NCI-H146 treated with DMSO at 0.1 percent for 48 hours (cell line): ENCODE results near the gene ORM2.
"Not testable (repeated sequence)": the region's sequence is repeated elsewhere in the genome, so short reads cannot be mapped to it uniquely, and the experiment has no call there.

ENCODE experiments used
- DNase-seq: peaks from one replicate; lab custom pipeline; 2025; ENCODE audit not compliant: unreplicated experiment; lab: John Stamatoyannopoulos, UW

ORM2 gene

DNA sequence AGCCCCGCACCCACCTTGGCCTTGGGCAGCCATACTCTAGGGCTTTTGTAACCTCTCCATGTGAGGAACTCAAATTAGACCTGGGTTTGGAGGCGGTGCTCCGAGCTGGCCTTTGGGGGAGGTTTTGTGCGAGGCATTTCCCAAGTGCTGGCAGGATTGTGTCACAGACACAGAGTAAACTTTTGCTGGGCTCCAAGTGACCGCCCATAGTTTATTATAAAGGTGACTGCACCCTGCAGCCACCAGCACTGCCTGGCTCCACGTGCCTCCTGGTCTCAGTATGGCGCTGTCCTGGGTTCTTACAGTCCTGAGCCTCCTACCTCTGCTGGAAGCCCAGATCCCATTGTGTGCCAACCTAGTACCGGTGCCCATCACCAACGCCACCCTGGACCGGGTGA is at the start of gene ORM2:
TSS of gene ORM2 (plus strand) at position 245 of the 398 bp plus-strand sequence. CDS start at position 281, 36 bp downstream.
- not testable (repeated sequence) for DNase-seq

DNA sequence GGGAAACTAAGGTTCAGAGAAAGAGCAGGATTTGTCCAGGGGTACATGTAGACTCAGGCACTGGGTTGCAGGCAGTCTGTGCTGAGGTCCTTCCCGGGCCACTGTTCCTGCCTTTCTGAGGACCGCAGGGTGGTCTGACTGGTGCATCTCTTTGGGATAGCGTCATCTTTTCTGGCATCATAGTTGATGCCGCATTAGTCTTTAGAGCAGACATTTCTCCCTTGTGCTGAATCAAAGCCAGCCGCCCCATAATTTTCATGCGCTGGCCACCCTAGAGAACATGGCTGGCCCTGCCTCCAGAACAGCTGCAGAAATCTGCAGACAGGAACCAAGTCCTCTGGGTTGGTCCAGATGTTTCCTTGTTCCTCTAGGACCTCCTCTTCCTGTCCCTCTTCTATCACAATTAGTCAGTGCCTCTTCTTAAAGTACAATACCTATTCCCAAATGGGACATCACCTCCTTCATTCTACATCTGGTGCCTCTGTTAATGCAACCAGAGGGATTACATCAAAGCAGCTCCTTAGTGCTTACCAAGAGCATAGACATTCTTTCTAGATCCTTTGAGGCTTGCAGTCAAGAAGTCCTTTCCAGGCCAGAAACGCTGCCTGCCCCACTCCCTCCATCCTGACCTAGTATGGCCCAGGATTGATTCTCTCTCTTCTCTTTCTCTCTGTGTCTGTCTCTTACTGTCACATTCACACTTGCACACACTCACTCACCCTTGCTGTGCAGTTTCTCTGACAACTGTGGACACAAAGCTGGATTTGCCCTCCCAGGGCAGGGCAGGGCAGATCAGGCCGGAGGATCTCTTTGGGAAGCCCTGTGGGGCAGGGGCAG is 48.8 kb upstream of the ORM2 start:
- no peak for DNase-seq

DNA sequence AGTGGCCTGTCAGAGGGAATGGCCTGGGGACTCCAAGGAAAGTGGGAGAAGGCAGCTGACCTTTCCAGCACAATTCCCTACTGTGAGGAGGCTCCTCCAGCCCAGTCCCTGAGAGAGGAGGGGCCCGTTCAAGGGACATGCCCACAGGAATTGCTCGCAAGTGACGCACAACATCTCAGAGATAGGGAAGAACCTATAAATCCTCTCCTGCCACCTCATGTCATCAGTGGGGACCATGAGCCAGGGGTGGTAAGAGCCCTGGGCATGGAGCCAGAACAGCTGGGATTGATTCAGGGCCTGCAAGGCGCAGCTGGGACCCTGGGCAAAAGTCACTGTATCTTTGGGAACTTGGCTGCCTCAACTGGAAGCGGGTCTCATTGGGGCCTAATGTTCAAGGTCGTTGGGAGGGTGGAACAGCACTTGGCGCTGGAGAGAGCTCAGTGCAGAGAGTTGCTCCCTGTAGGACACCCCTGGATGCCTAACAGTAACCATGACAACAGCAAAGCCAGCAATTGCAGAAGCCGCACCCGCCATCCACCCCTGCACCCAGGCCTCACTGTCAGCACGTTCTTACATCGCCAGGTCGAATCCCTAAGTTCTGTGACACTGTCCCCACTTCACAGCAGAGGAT is 48.1 kb upstream of the ORM2 start:
- DNase-seq = no peak

DNA sequence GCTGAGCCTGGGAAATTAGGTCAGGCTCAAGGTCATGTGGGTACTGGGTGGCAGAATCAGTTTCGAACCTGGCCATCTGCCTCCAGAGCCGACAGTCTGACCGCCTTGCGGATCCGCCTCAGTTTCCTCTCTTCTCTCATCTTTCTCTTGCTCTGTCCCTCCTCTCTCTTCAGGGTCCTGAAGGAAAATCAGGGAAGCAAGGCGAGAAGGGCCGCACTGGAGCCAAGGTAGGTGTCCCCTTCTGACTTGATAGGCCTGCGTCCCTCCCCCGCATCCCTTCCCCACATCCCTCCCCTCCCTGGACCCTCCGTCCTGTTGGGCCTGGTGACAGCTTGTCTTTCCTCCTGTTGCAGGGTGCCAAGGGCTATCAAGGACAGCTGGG is 47.6 kb upstream of the ORM2 start:
- DNase-seq = no peak

DNA sequence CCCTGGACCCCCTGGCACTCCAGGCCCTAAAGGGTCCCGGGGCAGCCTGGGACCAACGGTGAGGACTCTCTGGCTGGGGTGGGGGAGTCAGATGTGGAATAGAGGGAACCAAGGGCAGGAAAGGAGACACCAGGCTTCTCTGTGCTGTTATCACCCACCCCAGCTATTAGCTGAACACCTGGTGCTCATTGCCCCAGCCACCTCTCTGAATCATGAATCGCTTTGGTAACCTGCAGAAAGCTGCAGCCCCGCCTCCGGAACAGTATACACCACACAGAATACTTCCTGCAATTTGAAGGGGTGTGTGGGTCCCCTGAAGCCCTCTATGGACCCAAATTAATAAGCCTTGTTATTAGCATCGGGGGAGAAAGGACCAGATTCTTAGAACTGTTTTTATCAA is 47.2 kb upstream of the ORM2 start:
- no peak for DNase-seq

- no peak for DNase-seq
These were observed 46.7 kb upstream of the ORM2 start for GRCh38 chr9:114282926-114283325.

GRCh38 chr9:114283551-114284111 is 46.0 kb upstream of the ORM2 start:
- DNase-seq = no peak

DNA sequence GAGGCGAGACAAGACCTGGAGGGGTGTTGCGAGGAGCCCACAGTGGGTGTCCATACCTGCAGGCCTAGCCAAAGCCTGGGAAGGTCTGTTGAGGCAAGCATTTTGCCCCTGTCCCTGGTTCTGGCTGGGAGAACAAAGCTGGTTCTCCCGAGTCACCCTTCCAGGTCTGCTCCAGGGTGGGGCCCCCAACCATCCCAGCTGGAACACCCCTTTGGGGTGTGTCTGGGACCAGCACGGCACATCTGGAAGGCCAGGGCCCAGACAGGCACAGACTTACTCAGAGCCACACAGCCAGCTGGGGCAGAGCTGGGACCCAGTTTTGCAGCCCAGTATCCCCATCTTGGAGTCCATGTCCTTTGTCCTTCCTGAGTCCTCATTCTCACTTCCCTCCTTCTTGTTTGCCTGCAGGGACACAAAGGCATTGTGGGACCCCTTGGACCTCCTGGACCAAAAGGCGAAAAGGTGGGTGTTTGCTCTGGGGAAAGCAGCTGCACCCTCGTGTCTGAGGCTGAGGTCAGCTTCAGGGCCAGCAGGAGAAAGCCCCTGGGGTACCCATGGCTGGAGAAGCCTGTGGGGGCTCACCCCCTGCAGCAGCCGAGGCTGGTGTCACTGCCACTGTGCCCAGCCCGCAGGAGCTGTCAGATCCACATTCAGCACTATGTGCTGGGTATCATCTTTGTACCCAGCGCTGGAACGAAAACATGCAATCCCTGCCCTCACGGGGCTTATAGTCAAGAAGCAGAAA is 45.2 kb upstream of the ORM2 start:
- no peak for DNase-seq

DNA sequence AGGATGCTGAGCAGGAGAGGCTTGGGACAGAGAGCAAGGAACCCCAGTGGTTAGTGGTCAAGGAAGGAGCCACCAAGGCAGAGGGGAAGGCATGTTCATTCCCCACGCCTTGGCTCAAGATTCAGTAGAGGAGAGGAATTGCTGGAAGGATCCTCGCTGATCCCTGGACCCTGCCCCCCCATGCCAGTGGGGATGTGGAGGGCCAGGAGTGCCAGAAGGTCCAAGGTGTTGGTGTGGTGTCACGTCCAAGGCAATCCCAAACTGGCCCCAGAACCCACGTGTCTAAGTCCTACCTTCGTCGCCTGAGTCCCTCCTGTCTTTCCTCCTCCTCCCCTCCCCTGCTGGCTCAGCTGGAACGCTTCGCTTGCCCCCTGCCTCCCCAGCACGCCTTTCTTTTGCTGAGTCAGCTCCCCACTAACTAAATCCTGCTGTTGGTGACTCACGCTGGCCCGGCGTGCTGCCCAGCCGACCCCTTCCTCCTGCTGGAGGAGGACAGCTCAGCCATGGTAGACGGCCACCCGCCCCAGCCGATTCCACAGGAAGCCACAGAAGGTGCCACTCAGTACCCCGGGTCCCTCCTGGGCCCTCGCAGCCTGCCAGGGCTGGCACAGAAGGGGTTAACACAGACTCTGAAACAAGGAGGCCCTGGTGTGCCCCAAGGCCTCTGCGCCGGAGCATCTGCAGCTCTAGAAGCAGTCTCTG is 44.4 kb upstream of the ORM2 start:
- DNase-seq = no peak

GRCh38 chr9:114286146-114286679 is 43.5 kb upstream of the ORM2 start:
- no peak for DNase-seq

- no peak for DNase-seq
These were observed 42.5 kb upstream of the ORM2 start for GRCh38 chr9:114287001-114287762.

DNA sequence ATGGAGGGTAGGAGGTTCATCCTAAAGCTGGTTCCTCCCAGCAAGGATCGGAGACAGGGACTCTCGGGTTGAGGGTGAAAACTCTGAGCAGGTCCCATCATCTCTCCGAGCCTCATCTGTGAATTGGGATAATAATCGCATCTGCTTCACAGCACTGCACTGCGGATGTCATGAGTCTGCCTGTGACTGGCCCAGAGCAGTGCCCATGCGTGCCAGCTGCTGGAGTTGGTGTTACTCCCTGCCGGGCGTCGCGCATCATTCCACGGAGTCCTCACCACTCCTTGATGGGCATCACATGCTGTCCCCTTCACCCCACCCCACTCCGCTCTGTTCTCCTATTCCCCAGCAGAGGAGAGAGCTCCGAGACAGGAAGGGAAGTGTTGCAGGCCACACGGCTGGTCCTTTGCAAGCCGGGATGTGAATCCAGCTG is 41.9 kb upstream of the ORM2 start:
- DNase-seq = no peak

GRCh38 chr9:114288193-114289091 is 41.2 kb upstream of the ORM2 start:
- DNase-seq = no peak

GRCh38 chr9:114289106-114289505 is 40.6 kb upstream of the ORM2 start:
- DNase-seq = no peak

- DNase-seq = no peak
These were observed 39.8 kb upstream of the ORM2 start for GRCh38 chr9:114289571-114290481.

GRCh38 chr9:114290561-114290986 is 39.1 kb upstream of the ORM2 start:
- DNase-seq = no peak

DNA sequence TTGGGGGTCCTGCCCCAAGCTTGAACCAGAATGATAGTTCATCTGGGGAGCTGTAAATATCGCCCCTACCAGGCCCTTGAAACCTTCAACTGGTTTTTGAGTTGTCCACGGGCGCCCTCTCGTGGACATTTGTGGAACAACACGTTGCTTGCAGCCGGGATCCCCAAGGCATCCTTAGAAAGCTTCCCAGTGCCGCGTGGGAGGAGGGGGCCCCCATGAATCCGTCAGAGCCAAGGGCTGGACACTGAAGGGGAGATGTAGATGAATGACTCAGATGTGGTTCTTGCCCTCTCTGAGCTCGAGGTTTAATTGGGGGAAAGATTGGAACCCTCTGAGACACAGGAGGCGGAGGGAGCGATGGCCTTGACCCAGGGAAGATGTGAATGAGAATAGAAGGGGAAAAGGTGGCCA is 38.6 kb upstream of the ORM2 start:
- DNase-seq = no peak
